ENCODE measurements around the gene C14orf119. TPM values are rescaled to one million over a fixed set of nuclear protein-coding genes. Genes with fewer than 3 reads are reported as not detected.

C14orf119 gene
- total and polyA plus RNA-seq, 9 of the 15 experiments (the other 6 are each of a cell fraction or from before 2014, with no cell fraction given), result 36.7 to 251 (median 51.8) TPM

DNA sequence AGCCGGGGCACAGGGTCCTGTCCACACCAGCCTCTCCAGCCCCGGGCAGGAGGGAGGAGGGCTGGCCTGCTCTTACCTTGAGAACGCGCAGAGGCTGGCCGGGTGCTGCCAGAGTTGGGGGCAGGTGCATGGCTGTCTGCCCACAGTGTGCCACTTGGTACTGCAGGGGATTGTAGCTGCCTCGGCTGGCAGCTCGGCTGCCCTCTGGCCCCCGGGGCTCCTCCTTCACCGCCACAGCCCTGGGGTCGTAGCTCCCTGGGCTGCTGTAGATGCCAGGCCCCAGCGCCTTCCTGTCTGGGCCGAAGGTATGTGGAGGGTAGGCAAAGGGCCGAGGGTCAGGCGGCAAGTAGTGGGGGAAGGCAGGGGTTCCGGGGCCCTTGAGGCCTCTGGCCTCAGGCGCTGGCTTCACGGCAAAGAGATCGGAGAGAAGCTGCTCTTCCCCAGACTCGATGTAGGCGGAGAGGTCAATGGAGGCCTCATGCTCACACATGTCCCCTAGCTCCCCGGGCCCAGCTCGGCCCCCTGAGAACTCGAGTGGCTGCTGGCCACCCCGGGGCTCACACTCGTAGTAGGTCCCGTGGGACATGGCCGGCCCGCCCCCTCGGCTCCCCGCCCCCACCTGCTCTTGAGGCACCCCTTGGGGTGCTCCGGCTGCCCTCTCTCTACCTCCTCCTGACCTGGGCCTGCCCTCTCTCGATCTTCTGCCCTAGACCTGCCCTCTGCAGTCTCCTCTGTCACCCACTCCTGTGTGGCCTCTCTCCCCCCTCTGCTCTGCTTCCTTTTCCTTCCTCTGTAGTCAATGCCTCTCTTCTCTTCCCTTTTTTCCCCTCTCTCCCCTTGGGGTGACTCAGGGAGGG, 23.4 kb downstream of the C14orf119 start, which contains the start of gene CEBPE (continued):
- TF ChIP-seq, protein P1, sequence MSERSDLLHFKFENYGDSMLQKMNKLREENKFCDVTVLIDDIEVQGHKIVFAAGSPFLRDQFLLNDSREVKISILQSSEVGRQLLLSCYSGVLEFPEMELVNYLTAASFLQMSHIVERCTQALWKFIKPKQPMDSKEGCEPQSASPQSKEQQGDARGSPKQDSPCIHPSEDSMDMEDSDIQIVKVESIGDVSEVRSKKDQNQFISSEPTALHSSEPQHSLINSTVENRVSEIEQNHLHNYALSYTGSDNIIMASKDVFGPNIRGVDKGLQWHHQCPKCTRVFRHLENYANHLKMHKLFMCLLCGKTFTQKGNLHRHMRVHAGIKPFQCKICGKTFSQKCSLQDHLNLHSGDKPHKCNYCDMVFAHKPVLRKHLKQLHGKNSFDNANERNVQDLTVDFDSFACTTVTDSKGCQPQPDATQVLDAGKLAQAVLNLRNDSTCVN (CRISPR knock-in tag; IDR thresholded peaks at IDR 0.05), result no peak
- TF ChIP-seq POLR2AphosphoS5 (IDR thresholded peaks at IDR 0.05; ENCODE audit: control insufficient read depth, insufficient read depth, low read depth, low read length) (no peak), RFX1 (IDR thresholded peaks at IDR 0.05) (no peak), ZNF445 (CRISPR knock-in tag; IDR thresholded peaks at IDR 0.05; ENCODE audit: low read depth) (no peak), TEAD1 (CRISPR knock-in tag; IDR thresholded peaks at IDR 0.05) (no peak)

All from K562 (cell line).